ENCODE data around the gene RAB40A. TPM values are rescaled to one million over a fixed set of nuclear protein-coding genes. Genes with fewer than 3 reads are reported as not detected.

The RAB40A gene, protein sequence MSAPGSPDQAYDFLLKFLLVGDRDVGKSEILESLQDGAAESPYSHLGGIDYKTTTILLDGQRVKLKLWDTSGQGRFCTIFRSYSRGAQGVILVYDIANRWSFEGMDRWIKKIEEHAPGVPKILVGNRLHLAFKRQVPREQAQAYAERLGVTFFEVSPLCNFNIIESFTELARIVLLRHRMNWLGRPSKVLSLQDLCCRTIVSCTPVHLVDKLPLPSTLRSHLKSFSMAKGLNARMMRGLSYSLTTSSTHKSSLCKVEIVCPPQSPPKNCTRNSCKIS
- not detected in 2 replicates for total RNA-seq (2014; rRNA removed; shearing (Covaris generic))
- polyA plus RNA-seq (2015; cell fraction: cytosol; rRNA removed) = not detected in 2 replicates
- polyA plus RNA-seq (2015; cell fraction: nucleus; rRNA removed) = 0.05 and 0.10 TPM in 2 replicates

- DNase-seq (ENCODE audit: low read depth) = no peak
Measured at GRCh38 chrX:103519389-103519788, at the start of gene RAB40A. Gene RAB40A (minus strand): TSS chrX:103519489. CDS start chrX:103500756, 18,733 bp downstream.

- peak; percentile 67 for DNase-seq (ENCODE audit: low read depth)
Measured at GRCh38 chrX:103565752-103566151, 46.5 kb upstream of the RAB40A start.

- no peak for DNase-seq (ENCODE audit: low read depth)
Measured at GRCh38 chrX:103565197-103565596, 45.9 kb upstream of the RAB40A start.

DNA sequence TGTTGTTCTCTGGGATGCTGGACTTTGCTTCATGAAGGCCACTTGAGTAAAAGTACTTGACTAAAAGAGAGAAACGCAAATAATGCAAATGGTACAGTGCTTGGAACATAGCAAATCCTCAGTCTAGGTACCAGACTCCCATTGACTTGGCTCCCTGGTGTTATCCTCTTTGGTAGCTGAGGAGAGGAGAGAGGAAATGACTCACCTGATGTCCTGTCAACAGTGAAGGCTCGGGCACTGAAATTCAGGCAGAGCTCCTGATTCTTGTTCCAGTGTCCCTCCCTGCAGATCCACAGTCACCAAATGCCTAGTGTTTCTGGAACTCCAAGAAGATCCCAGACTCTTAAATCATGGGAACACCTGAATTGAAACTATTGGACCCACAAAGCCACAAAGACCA is 43.5 kb upstream of the RAB40A start:
- peak; percentile 62 for DNase-seq (ENCODE audit: low read depth)

- DNase-seq (ENCODE audit: low read depth) = no peak
Measured at GRCh38 chrX:103560256-103560655, 41.0 kb upstream of the RAB40A start.

- DNase-seq (ENCODE audit: low read depth) = no peak
Measured at GRCh38 chrX:103556963-103557612, 37.8 kb upstream of the RAB40A start.

GRCh38 chrX:103554687-103555424 is 35.6 kb upstream of the RAB40A start:
- no peak for DNase-seq (ENCODE audit: low read depth)

DNA sequence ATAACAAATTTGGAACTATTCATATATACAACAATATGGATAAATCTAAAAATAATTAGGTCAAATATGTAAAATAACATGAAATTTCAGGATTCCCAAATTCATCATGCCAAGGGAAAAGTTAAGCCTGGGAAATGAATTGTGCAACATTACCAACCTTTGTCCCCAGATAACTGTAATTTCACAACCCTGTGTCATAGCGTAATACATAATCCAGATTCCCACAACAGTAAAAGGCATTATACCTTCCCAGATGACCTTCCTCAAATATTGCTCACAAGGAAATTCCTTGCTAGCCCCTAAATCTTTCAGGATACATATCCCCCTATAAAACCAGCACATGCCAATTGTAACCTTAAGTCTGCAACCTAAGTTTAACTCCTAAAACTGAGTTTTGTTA is 32.9 kb upstream of the RAB40A start:
- DNase-seq (ENCODE audit: low read depth) = no peak

DNA sequence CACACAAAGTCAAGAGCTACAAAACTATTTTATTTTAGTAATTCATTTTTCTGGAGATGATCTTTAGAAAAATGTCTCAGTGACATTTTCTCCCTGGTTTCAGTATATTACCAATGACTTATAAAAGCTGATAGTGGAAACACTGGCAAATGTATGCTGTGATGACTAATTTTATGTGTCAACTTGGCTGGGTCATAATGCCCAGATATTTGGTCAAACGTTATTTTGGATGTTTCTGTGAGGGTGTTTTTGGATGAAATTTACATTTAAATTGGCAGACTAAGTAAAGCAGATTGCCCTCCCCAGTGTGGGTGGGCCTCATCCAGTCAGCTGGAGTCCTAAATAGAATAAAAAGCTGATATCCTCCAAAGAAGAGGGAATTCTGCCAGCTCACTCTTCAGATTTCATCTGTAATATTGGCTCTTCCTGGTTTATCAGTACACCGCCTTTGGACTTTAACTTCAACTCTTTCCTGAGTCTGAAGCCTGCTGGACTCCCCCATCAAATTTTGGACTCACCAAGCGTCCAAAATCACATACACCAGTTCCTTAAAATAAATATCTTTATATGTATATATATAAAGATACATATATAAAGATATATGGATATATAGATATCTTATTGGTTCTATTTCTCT is 31.2 kb upstream of the RAB40A start:
- DNase-seq (ENCODE audit: low read depth) = no peak

DNA sequence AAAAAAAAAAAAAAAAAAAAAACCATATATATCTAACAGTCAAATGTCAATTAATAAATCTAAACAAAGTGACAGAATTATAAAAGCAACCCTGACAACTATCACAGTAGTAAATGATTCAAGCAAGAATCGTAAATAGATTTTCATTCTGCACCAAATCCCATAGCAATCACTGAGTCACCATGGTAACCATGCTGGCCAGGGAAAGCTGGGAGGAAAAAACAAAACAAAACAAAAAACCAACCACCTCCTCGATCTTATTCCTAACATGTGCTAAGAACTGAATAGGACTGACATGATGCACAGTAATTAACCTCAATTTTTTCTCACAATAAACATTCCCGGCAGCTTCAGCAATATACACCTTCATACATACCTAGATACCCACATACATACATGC is 30.6 kb upstream of the RAB40A start:
- no peak for DNase-seq (ENCODE audit: low read depth)

DNA sequence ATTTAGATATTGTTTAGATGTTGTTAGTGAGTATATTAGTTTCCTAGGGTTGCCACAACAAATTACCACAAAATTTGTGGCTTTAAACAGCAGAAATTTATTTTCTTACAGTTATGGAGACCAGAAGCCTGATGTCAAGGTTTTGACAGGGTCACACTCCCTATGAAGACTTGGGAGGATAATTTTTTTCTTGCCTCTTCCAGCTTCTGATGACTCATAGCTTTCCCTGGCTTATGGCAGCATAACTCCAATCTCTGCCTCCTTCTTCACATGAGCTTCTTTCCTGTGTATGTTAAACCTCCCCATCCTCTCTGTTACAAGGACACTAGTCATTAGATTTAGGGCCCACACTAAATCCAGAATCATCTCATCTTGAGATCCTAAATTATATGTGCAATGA is 20.9 kb upstream of the RAB40A start:
- peak; percentile 67 for DNase-seq (ENCODE audit: low read depth)

DNA sequence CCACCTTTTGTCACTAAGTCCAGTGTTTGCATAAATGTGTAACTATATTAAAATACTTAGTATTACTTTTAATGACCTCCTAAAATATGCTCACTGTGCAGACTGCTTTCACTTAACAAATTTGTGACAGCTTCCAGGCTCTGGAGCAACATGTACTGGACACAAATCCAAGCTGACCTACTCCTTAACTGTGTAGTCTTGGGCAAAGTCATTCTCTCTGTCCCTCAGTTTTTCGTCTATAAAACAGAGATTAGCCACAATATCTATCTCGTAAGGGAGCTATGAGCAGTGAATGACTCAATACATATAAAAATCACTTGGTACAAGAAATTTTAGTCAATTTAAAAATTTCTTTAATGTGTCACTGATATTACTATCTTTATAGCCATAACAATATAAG is 20.4 kb upstream of the RAB40A start:
- no peak for DNase-seq (ENCODE audit: low read depth)

GRCh38 chrX:103538728-103539127 is 19.4 kb upstream of the RAB40A start:
- DNase-seq (ENCODE audit: low read depth) = no peak

DNA sequence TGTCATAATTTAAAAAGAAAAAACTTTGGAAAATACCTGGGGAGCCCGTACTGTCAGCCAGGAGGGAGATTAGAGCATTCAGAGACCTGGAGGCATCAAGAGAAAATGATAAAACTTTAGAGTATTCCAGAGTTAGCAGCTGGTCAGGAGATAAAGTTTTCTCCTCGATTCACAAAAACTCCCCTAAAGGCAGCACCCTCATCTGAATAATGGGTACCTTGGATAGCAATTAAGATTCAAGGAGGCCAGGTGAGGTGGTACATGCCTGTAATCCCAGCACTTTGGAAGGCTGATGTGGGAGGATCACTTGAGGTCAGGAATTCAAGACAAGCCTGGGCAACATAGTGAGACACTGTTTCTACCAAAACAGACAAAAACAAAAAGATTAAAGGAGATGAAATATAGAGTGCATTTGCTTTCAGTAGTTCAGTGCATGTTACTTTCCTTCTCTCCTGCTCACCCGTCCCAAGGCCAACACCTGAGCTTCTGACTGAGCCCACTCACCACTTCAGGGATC is 18.6 kb upstream of the RAB40A start:
- DNase-seq (ENCODE audit: low read depth) = no peak

DNA sequence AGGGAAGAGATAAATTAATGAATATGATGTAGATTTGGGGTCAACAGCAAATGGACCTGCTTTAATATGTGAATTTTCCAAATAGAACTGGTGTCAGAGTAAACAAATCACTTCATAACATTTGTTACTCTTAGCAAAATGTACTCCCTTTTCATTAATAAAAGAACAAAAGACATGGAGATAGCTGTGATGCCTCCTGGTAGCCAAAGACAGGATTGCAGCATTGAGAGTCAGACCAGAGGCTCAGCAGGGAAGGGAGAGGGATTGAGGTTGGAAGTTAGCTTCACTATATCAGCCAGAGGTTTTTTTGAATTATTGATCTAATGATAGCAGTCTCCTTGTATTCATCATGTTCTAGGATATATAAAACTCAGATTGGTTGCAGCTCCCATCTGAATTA is 17.4 kb upstream of the RAB40A start:
- no peak for DNase-seq (ENCODE audit: low read depth)

DNA sequence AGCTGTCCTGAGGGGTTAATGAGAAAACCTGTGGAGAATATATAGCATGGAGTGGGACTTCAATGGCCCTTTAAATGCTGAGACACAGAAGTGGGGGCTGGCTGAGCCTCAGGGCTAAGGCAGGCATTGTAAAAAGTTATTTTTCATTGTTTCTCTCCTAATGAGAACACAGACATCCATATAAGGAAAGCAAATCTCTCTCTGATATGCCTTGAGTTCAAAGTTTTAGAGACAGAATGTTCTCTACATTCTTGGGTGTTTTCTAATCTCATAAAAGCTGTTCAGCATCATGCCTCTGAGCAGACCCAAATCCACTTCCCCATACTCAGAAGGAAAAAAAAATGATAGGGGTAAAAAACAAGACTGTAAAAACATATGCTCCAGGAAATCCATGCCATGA is 16.8 kb upstream of the RAB40A start:
- DNase-seq (ENCODE audit: low read depth) = no peak

DNA sequence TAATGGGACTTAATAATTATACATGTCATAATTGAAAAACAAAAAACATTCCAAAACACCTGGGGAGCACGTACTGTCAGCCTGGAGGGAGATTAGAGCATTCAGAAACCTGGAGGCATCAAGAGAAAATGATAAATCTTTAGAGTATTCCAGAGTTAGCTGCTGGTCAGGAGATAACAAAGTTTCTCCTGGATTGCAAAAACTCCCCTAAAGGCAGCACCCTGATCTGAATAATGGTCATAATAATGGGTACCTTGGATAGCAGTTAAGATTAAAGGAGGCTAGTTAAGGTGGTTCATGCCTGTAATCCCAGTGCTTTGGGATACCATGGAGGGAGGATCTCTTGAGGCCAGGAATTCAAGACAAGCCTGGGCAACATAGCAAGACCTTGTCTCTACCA is 15.9 kb upstream of the RAB40A start:
- DNase-seq (ENCODE audit: low read depth) = no peak

- peak; percentile 57 for DNase-seq (ENCODE audit: low read depth)
Measured at GRCh38 chrX:103533511-103534216, 14.4 kb upstream of the RAB40A start.

- DNase-seq (ENCODE audit: low read depth) = peak; percentile 66
Measured at GRCh38 chrX:103531002-103531401, 11.7 kb upstream of the RAB40A start.

GRCh38 chrX:103530545-103530944 is 11.3 kb upstream of the RAB40A start:
- DNase-seq (ENCODE audit: low read depth) = peak; percentile 1

GRCh38 chrX:103529550-103529949 is 10.3 kb upstream of the RAB40A start:
- DNase-seq (ENCODE audit: low read depth) = no peak

All from HT1080 (cell line).